ENCODE results near the gene LRMDA.

Gene LRMDA

DNA sequence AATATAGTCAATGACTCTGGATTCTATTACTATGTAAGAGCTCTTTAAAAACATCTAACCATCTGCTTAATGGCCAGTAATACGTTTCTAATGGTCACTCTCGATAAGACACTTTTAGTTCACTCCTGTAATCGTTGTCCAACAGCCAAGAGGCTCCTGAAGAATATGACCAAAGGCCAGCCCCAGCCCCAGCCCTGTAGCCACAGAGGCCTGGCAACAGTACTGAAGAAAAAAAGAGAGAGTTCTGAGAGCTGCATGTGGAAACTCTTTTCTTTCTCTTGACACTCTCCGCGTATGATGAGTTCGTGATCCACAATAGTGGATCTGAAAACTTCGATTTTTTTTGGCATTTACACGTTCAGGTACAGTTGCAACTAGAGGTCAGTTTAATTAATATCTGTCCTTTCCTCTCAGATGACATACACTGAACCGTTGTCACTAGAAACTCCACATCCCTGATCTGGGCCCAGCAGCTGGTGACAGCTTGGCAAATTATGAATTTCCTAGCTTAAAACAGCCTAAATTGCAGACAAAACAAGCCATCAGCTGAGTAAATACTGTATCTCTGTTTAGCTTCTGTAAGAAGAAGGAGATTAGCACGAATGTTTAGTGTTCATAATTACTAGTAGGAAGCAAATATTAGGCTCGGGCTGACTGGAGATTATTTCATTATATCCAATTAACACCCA, 456.7 kb downstream of the LRMDA start:
- DNase-seq, result no peak

DNA sequence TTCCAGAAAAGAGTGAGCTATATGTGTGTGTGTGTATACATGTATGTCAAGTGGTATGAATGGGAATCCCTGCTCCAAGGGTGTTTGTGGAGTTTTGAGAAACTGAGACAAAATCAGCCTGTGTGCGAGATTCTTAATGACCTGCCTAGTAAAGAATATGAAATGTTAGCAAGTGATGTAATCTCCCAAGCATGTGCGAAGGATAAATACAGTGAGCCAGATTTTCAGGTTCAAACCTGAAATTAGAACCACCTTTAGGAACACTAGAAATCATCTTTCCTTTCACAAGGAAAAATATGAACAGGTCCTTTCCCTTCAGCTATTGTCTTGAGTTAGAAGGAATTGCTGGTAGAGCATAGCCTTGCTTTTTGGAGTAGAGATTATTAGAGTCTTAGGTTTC, 457.6 kb downstream of the LRMDA start:
- no peak for DNase-seq

DNA sequence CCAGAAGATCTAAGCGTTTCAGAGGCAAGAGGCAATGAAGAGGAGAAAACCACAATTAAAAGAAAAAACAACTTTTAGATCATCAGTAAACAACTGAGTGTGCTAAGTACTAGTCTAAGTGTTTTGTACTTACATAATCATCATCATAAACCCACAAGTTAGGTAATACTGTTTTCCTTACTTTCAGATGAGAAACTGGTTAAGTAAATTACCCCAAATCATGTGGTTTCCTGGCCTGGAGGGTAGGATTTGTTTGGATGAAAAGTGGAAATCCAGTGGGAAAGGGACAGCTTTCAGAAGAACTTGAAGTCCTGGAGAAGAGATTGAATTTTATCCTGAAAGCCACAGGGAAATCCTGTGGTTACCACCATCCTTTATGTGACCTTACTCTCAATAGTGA, 463.3 kb downstream of the LRMDA start:
- no peak for DNase-seq

DNA sequence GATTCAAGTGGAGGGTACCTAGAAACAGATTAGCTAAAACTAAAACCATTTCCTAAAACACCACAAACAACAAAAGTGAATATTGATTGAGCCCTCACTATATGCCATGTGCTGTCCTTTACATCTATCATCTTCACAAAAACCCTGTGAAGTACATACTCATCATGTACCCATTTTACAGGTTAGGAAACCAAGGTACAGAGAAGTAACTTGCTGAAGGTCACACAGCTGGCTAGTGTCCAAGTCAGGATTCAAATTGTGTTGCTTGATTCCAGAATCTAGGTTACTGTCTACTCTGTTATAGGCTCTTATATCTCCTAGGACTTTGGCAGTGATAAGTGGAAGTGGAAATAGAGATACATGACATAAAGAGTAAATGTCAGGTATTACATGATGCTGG, 463.8 kb downstream of the LRMDA start:
- DNase-seq, result no peak

DNA sequence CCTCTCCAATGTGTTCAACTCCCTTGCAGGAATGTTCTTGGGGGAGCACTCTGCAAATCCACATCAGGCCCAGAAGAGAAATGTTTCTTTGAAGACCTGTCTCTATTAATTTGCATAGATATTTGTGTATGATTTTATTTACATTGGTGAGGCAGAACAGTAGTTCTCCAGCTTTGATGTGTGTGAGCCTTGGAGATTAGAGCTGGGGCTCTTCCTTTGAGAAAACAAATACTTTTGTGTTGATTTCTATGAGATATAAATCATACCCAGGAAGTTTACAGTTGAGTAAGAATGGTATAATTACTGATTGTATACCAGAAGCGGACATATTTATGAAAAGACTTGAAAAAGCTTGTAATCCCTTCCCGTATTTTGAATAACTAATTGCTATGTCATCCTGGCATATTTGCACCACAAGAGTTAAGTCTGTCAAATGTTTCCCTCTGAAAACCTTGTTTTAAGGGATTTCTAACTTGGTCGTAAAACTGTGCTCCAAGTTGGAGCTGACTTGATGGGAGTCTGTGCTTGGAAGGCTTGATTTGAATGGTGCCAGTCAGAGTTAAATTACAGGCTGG, 468.5 kb downstream of the LRMDA start:
- DNase-seq, result no peak

DNA sequence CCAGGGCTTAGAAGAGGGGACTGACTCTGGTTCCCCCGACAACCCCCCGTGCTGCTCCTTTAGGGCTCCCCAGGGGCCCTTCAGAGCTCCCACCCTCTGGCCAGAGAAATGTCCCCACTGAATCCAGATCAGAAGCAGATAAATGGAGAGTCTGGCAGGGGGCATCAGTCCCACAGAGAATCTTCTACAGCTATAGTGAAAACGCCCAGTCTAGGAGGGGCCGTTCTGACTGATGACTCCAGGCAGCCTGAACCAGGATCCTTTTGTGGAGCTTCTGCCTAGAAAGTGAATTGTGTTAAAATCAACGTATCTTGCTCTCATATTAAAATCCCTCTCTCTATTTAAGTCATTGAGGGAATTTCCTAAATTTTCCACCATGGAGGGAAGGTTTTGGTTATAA, 471.4 kb downstream of the LRMDA start:
- DNase-seq, result no peak

DNA sequence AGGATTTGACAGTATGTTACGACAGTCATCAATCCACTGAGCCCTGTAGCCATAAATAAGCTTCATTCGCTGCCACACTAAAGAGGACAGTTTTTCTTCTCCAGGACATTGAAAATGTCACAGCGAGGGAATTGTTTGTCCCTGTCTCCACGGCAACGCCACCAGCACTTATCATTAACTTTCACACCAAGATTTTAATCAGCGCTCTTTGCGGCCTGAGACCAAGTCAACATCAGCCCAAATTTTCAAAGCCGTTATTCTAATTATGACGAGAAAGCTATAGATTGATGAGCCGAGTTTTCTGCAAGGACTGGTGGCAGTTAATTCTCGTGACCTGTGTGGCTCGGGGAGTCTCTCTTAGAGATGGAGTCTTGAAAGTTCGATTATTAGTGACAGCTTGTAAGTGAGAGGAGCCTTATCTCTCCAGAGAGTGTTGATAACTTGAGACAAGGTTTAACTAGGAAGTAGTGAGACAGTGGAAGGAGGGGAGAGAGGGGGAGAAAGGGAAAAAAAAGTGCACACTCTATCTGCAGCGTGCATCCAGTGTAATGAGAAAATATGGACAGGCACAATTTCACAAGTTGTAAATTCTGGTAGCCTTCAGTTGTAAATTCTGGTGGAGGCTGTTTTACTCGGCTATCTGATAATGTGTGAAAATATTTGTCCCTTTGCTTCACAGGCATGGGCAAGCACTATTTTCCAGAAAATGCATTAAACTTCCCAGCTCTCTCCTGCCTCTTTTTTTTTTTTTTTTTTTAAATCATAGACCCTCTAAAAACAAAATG, 473.3 kb downstream of the LRMDA start:
- DNase-seq, result no peak

DNA sequence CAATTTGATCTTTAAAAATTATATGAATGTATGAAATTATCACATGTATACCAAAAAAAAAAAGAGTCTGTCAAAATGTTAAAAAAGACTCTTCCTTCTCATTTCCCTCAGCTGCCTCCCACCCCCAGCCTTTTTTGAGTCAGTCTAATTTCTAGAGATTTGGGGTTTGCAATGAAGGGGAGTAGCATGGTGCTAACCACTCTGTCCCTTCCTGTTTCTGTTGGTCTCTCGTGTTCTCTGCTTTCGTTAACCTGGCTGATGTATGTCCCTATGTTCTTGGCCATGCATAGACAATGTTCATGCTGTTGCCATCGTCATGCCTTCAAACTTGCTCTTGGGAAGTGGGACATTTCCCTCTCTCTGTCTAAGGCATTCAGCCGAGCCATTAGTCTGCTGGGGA, 474.1 kb downstream of the LRMDA start:
- DNase-seq, result no peak

DNA sequence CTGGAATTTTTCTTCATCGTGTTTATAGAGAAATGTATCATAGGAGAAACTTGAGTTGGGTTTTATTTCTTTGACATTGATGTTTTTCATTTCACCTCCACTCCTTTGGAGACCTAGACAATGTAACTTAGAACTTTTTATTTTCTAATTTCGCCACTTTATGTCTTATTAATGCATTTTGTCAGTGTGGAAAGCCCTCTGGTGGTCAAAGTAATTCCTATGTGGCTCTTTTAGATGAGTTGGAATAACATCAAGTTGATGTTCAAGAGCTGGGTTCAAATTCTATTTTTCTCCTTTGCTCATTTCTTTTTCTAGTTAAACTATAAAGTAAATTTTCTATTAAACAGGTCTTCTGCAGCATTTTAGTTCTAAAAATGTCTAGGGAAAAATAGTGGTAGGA, 478.6 kb downstream of the LRMDA start:
- DNase-seq, result no peak

DNA sequence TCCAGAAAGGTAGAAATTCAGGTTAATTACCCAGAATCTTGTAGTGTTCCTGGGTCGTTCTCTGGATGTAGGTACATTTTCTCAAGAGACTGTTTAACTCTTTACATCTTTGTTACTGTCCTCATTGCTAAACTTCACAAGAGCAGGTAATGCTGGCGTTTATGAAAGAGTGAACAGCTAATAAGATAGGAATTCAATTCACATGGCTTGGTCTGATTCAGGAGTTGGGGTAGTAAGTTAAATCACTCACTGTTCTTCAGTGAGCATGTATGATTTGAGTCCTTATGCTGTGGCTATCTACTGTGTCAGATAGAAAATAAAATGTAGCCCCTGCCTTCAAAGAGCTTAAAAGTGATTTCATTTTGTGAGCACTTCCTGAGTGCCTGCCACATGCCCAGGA, 480.0 kb downstream of the LRMDA start:
- DNase-seq, result no peak

DNA sequence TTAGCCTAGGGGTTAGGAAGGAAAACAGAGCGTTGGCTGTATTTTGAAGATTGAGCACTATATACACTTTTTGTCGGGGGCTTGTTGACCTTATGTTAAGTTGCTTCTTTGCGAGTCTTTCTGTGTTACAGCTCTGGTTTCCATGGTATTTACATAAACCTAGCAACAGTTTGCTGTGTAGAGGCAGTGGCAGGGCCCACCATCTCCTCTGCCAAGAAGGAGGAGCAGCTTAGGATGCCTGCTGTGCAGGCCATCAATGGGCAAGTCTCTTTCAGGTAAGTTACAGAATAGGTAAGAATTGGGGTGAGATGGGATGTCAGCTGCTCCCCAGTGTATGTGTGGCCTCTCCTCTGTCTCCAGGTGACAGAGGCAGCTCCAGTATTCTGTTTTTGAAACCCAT, 485.5 kb downstream of the LRMDA start:
- no peak for DNase-seq

DNA sequence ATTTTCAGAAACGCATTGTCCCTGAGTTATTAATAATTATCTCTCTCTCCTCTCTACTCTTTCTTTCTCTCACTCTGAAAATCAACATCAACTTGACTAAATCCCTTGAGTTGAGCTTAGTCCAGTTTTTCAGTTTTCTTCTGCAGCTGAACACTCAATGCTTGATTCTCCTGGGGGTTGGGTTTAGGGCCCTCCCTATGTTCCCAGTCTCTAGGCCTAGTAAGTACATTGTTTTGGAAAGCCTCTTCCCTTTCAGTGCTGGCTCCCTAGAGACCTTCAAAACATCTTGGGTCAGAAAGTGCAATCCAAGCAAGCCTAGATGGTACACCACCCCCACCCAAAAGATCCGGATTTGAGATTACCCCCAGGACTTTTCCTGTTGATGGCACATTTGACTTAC, 488.5 kb downstream of the LRMDA start:
- DNase-seq, result no peak

DNA sequence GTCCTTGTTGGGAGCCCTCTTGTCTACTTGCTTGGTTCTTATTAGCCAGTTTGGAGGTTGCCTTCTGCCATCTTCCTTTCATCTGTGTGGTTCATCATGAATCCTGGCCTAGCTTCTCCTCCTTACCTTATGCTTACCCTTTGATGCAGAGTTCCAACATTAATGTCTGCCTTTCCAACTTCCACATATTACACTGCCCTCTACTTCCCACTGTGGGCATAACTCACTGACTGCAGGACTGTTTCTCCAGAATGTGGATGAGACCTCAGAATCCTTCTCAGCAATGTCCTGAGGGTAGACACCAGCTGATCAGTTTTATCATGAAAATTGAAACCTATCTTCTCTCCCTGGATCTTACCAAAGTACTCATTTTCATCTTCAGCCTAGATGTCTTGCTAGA, 491.0 kb downstream of the LRMDA start:
- DNase-seq, result no peak

DNA sequence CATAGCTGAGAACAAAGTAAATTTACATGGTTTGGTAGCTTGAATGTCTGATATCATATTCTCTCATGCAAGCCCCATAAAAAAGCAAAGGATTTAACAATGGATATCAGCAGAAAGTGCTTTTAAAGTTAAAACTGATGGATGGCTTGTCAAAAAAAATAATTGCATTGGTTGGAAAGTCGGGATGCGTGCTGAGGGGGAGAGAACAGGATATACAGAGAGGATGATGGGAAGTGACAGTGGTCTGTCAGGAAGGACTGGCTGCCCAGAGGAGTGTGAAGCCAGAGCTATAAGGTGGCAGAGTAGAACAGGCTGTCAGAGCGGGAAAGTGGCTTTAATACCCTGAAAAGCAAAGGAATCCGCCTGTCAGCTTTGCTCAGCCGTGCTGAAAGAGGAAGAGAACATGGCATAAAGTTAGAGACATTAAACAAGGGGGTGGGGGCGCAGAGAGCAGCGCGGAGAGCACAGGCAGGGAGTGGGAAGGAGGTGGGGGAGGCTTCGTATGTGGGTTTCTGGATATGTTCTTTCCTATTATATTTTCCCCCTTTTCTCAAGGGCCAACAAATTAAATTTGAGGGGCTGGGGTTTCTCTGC, 493.0 kb downstream of the LRMDA start:
- no peak for DNase-seq

DNA sequence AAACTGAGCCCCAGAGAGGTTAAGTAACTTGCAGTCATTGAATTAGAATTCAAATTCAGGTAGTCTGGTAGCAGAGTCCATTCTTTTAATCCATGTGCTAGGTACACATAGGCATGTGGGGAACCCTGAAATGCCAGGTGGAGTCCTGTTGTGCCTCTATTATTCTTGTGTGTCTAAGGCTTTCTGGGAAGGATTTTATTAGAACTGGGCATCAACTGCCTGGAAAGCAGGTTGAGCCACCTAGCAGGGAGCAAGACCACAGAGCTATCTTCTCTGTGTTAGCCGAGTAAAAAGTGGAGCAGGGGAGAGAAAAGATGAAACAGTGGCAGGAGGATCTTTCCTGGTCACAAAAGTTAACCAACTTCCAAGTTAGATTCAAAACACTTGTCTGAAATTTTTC, 494.6 kb downstream of the LRMDA start:
- no peak for DNase-seq

DNA sequence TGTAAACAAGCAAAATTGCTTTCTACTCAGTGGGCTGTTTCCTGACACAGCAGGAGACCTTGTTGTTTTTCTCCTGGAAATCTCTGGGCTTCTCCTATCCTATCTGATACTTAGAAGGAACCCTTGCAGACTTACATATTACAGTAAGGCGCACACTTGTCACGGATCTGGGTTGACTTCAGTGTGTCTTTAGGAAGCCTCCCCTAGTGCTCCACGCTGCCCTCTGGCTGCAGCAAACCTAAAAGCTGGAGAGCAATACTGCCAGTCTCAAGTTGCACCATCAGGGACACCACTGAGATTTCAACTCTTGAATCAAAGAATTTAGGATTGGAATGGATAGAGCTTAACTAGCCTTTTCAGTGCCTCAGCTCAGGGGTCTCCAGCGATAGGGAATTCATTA, 495.3 kb downstream of the LRMDA start:
- DNase-seq, result no peak

DNA sequence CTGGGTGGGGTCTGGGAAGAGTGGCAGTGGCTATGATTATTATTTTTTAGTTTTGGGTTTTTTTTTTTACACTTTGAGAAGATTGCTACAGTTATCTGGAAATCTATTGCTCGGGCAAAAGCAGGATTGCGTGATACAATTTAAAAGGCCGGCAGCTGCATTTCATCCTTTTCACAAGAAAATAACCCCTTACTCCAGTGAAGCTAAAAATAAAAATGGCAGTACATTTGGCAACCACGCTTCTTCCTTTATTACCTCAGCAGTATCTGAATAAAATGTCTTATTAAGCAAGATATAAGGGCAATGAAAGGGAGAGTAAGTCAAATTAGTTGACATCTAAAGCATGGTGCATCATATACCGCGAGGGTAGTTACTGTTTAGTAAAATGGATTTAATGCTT, 496.8 kb downstream of the LRMDA start:
- no peak for DNase-seq

DNA sequence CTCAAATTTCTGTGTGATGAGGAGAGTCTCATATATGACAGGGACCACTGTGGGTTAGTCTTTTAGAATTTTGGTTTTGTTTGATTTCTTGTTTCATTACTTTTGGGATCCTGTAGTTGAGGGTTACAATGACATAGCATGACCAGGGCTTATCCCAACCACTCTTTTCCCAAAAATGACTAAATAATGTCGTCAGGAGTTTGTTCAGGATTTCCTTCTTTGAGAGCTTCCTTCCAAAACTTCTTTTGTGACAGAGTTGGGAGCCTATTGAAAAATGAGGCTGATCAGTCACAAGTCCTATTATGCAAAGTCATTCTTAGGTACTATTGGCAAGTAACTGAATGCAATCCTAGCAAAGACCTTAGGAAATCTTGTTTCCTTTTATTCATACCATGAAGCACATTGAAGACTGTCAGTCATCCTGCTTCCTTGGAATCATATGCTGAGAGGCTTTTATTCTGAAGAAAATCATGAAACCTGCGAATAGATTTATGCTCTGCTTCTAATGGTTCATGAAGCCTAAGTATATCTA, 498.3 kb downstream of the LRMDA start:
- DNase-seq, result no peak

DNA sequence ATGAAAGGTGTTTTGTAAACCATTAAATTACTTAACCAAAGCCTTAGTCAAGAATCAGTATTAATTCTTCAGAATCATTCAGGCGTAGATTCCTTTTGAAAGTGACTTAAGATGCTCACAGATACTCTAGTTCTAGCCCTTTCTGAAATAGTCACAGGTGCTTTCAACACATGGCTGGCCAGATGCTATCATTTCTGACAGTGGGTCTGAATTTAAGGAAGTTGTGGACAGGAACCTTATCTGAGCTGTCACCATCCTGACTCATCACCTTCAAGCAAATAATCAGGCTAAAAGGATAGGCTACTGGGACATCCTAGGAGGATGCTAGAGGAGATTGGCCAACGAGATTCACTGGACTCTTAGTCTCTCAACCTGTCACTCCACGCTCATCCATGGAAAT, 501.5 kb downstream of the LRMDA start:
- no peak for DNase-seq

DNA sequence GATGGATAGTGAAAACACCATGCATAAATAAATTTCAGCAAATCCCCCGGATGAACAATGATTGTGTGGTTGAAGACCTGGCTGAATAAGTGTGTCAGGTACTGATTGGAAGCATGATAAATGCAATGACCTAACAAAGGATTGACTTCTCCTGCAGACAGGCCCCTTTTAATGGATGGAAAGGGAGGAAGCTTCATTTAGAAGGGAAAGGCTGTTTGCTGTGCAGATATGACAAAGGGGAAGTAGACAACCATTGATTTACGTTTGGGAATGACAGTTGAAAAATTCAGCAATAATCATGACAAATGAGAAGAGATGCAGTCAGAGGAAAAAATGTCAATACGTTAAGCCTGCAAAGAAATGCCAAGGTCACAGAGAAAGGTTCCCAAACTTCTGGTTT, 503.8 kb downstream of the LRMDA start:
- DNase-seq, result no peak

DNA sequence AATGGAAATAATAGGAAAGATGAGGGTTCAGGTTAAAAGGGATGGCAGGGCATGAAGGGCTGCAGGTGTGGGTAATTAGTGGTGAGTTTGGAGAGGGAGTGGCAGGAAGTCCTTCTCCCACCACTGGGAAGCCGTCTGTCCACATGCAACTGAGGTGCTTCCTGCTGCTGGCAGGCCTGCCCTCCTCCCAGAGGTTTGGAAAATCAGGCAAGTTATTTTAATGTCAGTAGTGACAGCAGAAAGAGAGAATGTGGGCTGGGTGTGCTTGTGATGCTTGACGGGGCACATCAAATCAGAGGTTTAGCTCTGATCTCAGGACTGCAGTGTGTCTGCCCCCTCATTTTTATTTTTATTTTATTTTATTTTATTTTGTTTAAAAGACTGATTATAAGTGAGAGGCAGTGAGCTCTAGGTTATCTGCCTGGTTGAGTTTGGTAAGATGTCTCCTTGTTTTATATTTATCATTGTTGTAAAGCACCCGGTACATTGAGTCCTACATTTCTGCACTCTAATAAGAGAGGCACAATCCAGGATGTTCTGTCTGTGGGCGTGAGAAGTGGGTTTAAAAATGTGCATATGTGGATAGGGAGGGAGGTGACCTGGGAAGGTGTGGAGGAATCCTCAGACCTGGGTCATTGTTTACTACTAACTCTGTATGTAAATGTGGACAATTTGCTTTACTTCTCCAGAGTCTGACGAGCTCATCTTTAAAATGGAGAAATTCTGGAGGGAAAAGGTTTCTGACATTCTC, 504.4 kb downstream of the LRMDA start:
- no peak for DNase-seq

DNA sequence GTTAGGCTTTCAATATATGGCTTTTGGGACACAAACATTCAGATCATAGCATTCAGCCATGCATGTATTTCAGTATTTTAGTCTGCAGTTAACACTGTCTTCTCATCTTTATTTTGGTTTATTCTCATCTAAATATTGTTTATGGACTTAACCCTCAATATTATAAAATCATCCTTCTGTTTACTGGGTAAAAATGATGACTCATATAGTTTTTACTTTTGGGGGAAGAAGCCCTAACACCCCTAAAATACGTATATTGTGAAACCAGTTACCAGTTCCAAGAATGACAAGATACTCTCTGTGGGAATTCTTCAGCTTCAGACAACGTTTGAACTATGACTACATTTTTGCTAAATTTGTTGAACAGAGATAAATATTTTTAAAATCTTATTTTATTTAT, 505.4 kb downstream of the LRMDA start:
- no peak for DNase-seq

DNA sequence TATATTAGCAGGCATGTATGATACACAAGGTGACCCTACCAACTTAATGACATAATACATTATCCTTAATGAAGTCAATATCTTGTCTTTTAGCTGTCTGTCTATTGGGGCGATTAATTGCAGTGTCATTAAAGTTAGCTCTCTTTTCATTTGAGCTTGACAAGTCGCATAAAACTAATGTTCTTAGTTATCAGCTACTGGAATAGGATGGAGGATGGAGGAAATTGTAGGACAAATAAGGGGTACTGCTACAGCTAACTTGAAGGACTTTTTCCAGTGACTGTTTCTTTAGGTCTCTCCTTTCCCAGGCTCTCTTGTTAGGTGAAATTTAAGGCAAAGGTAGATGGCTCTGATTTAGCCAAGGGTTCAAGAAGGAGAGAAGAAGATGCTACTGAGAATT, 506.4 kb downstream of the LRMDA start:
- no peak for DNase-seq
